Panc1 (cell line): ENCODE data around the gene FHAD1. TPM values are rescaled to one million over a fixed set of nuclear protein-coding genes. Genes with fewer than 3 reads are reported as not detected.

Experiments used
- ATAC-seq: fragments of 200-7000 bp; cut with Tn5 transposase; 2 replicates; pipeline ENCODE4 v1.9.1; 2020; ENCODE audit warnings: mild to moderate bottlenecking, moderate library complexity
- BruUV-seq: library from RNA; stranded (reverse); fragments of 400-500 nt; replicated peaks from 2 replicates; lab custom pipeline; 2021; lab: Mats Ljungman, UMichigan
- CTCF ChIA-PET: fragments of 300-600 bp; sonication (Branson Sonifier 250); formaldehyde crosslinking; loops from one replicate; lab custom pipeline; 2022; ENCODE audit warnings: antibody characterized with exemption; lab: Charles Lee
- POLR2A ChIA-PET: fragments of 300-600 bp; sonication (Branson Sonifier 250); formaldehyde crosslinking; loops from one replicate; lab custom pipeline; 2022; ENCODE audit warnings: antibody characterized with exemption; lab: Charles Lee
- DNase-seq: peaks from one replicate; pipeline ENCODE4 v3.0.0-alpha.2; 2010; ENCODE audit warnings: low read depth, low spot score
- H3K27ac ChIP-seq: 2 replicates; pipeline ENCODE4 v1.5.1; 2011; ENCODE audit warnings: mild to moderate bottlenecking, low read length, inconsistent platforms
- H3K27me3 ChIP-seq: fragments of 200-500 bp; sonication (Bioruptor generic); 2 replicates; pipeline ENCODE4 v1.6.0; 2014; ENCODE audit warnings: low read length, inconsistent platforms; ENCODE audit not compliant: control insufficient read depth, insufficient read depth
- H3K36me3 ChIP-seq: fragments of 200-500 bp; sonication (Bioruptor generic); 2 replicates; pipeline ENCODE4 v1.5.1; 2014; ENCODE audit warnings: inconsistent platforms, mild to moderate bottlenecking, low read length, moderate library complexity; ENCODE audit not compliant: control insufficient read depth, insufficient read depth
- H3K4me1 ChIP-seq: 2 replicates; pipeline ENCODE4 v1.5.1; 2011; ENCODE audit warnings: inconsistent platforms, mild to moderate bottlenecking, low read length, moderate library complexity; ENCODE audit not compliant: control insufficient read depth, insufficient read depth
- H3K4me3 ChIP-seq, 2 experiments: 2 replicates each; pipeline ENCODE4 v1.5.1; 2011 to 2012; ENCODE audit warnings: low read depth in 2 of 2, low read length in 2 of 2, mild to moderate bottlenecking in 2 of 2, inconsistent platforms in 1 of 2, moderate library complexity in 1 of 2
- H3K9me3 ChIP-seq: fragments of 200-500 bp; sonication (Bioruptor generic); 2 replicates; pipeline ENCODE4 v1.5.1; 2014; ENCODE audit warnings: low read depth, mild to moderate bottlenecking, inconsistent platforms, low read length, moderate library complexity; ENCODE audit not compliant: control insufficient read depth, insufficient read depth
- CTCF ChIP-seq: fragments of 450-650 bp; IDR thresholded peaks from 2 replicates; pipeline ENCODE4 v1.5.1; 2017; ENCODE audit warnings: mild to moderate bottlenecking
- POLR2AphosphoS5 ChIP-seq: IDR thresholded peaks from 2 replicates; pipeline ENCODE4 v1.6.1; 2012; ENCODE audit warnings: mild to moderate bottlenecking, low read depth, low read length, moderate library complexity
- REST ChIP-seq, 2 experiments: IDR thresholded peaks; 2 replicates each; pipeline ENCODE4 v1.6.1; 2011 to 2012; ENCODE audit warnings: low read depth in 2 of 2, control low read depth in 1 of 2, low read length in 1 of 2, mild to moderate bottlenecking in 1 of 2, moderate library complexity in 1 of 2; ENCODE audit not compliant: insufficient read depth in 1 of 2
- SIN3A ChIP-seq: IDR thresholded peaks from 2 replicates; pipeline ENCODE4 v1.6.1; 2012; ENCODE audit warnings: low read depth, mild to moderate bottlenecking, low read length, moderate library complexity, borderline replicate concordance; ENCODE audit not compliant: insufficient read depth
- TCF7L2 ChIP-seq: IDR thresholded peaks from 2 replicates; pipeline ENCODE4 v1.6.1; 2011; ENCODE audit warnings: mild to moderate bottlenecking, low read depth, low read length, inconsistent platforms
- in situ Hi-C: cut with HindIII; loops from 2 replicates; pipeline ENCODE4 v1.10.0; 2016; ENCODE audit warnings: low sequenced_read_pairs, low pct_unique_long_range_greater_than_20kb
- intact Hi-C: fragments of 100-400 bp; cut with micrococcal nuclease; formaldehyde crosslinking; loops from one replicate; pipeline ENCODE4 v1.10.0; 2022; ENCODE audit not compliant: unreplicated experiment
- total RNA-seq: library from RNA; stranded (reverse); gene quantifications from one replicate; pipeline ENCODE4 v1.2.1, GENCODE V29; 2021; ENCODE audit not compliant: unreplicated experiment

The FHAD1 gene
- total RNA-seq, 1 experiment from 2014 or later, result 0.23 TPM

- intact Hi-C loops (no loop called here), in situ Hi-C loops (no loop called here)
- no TSS peak for BruUV-seq
- ATAC-seq (no peak), DNase-seq (no peak)
- H3K27me3 ChIP-seq, result no peaks in the 10 kb centered on the region
- H3K4me3 ChIP-seq, result no peak overlapping the region
- no peak overlapping the region for H3K27ac ChIP-seq
- H3K36me3 ChIP-seq, result no peaks in the 10 kb centered on the region
- no peaks in the 10 kb centered on the region for H3K4me1 ChIP-seq
- POLR2A ChIA-PET, result interaction anchor here (0.6 kb wide), 1 partner anchor 13 kb away, joined by 3 read pairs; no protein-coding TSS in a partner anchor
- no peaks in the 10 kb centered on the region for H3K9me3 ChIP-seq
- TF ChIP-seq TCF7L2 (no peak), CTCF (no peak), POLR2AphosphoS5 (no peak), REST (IDR thresholded peaks at IDR 0.05; ENCODE audit: insufficient read depth in 1 of 2, low read depth in 2 of 2, low read length in 1 of 2) (no peak), SIN3A (no peak)
- CTCF ChIA-PET, result no interaction called here
Measured at GRCh38 chr1:15233689-15234088, 13.3 kb upstream of the FHAD1 start.

GRCh38 chr1:15236321-15236721 lies 10.7 kb upstream of the FHAD1 start:
- intact Hi-C loops (no loop called here), in situ Hi-C loops (no loop called here)
- Histone ChIP-seq H3K4me1 (no peaks in the 10 kb centered on the region), H3K4me3 (no peak overlapping the region), H3K9me3 (no peaks in the 10 kb centered on the region), H3K27me3 (no peaks in the 10 kb centered on the region), H3K36me3 (no peaks in the 10 kb centered on the region), H3K27ac (no peak overlapping the region)
- no peak for DNase-seq
- ATAC-seq, result no peak
- ChIA-PET CTCF (no interaction called here), POLR2A (no interaction called here)
- no TSS peak for BruUV-seq
- no peak for TF ChIP-seq SIN3A
- TF ChIP-seq CTCF, result no peak
- TF ChIP-seq REST (IDR thresholded peaks at IDR 0.05; ENCODE audit: insufficient read depth in 1 of 2, low read depth in 2 of 2, low read length in 1 of 2), result no peak
- no peak for TF ChIP-seq POLR2AphosphoS5
- TF ChIP-seq TCF7L2, result no peak
